KBM-7 (cell line): ENCODE data around the gene GLRX3.
"Not testable (repeated sequence)": the region's sequence is repeated elsewhere in the genome, so short reads cannot be mapped to it uniquely, and the experiment has no call there.

Source experiments
- DNase-seq: peaks from one replicate; pipeline ENCODE4 v3.0.0-alpha.2; 2015
- in situ Hi-C: fragments of 300-500 bp; cut with MboI; formaldehyde crosslinking; loops from 2 replicates; pipeline ENCODE4 v1.14.3; 2020; ENCODE audit warnings: low sequenced_read_pairs, low pct_unique_long_range_greater_than_20kb, mixed read lengths

The GLRX3 gene

GRCh38 chr10:130136226-130137089 lies at the start of gene GLRX3:
Gene GLRX3 (plus strand): TSS chr10:130136391. CDS start chr10:130136421, 30 bp downstream.
- in situ Hi-C loops = no loop called here
- DNase-seq = peak; percentile 86

DNA sequence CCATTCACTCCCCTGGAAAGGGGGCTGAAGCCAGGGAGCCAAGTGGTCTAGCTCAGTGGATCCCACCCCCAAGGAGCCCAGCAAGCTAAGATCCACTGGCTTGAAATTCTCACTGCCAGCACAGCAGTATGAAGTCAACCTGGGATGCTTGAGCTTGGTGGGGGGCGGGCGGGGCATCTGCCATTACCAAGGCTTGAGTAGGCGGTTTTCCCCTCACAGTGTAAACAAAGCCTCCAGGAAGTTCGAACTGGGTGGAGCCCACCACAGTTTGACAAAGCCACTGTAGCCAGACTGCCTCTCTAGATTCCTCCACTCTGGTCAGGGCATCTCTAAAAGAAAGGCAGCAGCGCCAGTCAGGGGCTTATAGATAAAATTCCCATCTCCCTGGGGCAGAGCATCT lies 45.6 kb upstream of the GLRX3 start:
- DNase-seq, in situ Hi-C loops: not testable (repeated sequence)

GRCh38 chr10:130099344-130099743 lies 36.8 kb upstream of the GLRX3 start:
- DNase-seq = no peak
- in situ Hi-C loops = no loop called here

GRCh38 chr10:130105724-130106123 lies 30.5 kb upstream of the GLRX3 start:
- DNase-seq = no peak
- in situ Hi-C loops = no loop called here

DNA sequence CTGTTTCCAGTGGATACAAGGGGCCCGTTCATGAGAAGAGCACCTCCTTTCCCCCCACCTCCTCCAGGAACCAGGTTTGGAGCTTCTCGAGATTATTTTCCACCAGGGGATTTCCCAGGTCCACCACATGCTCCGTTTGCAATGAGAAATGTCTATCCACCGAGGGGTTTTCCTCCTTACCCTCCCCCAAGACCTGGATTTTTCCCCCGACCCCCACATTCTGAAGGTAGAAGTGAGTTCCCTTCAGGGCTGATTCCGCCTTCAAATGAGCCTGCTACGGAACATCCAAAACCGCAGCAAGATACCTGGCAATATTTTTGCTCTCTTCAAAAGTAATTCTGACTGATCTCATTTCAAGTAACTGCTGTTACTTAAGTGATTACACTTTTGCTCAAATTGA lies 28.0 kb upstream of the GLRX3 start:
- in situ Hi-C loops, DNase-seq: not testable (repeated sequence)

GRCh38 chr10:130108934-130109604 lies 27.1 kb upstream of the GLRX3 start:
- in situ Hi-C loops = no loop called here
- no peak for DNase-seq

DNA sequence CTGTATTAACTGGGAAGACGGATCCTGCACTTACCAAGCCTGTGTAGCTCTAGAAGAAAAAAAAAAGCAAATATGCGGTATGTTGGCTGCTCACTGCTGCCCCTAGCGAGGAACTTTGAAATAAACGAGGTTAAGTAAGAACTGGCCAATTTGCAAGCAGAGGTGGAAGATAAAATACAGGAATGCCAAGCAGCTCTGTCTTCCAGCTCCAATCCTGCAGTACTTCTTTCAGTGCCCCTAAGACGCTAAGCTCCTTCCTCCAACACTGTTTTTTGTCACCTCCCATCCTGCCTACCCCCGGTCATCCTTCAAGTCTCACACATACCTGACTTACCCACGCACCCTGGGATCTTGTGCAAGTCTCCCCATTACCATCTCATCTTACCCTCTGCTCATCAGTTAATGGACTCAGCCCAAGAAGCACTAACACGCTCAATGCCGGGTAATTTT lies 26.4 kb upstream of the GLRX3 start:
- in situ Hi-C loops = no loop called here
- peak; percentile 87 for DNase-seq

DNA sequence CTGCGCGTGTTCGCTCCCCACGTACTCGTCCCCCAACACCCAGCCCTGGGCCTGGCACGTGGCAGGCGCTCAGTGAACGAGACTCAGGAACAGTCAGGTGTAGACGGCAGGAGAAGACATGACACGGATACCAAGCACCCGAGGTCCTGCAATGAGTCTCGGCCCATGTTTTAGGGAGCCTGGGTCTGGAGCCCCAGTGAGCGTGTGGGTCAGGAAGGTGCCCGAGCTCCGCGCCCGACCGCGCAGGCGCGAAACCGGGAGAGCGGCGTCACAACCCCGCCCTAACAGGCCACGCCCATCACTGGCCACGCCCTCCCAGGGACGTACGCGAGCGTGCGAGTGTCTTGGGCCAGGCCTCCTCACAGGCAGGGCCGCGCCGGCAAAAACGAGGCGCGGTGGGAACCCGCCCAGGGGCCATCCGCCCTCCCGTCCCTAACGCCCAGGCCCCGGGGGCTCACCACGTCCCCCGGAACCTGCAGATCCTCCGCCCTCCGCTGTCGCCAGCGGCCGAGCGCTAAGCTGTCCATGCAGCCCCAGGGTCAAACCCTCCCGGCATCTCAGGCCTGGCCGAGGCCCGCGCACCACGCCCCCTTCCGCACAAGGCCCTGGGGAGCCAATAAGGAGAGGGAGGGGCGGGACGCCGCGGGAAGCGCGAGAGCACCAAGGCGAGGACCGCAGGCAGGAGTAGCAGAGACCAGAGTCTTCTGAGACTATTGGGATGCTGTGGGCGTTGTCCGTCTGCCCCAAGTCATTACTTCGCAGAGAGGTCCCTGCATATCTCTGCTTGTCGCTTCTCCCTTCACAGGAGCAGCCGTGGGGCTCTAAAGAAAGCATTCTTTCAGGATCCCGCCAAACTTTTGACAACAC lies 25.7 kb upstream of the GLRX3 start, which contains the start of gene C10orf143:
Gene C10orf143, minus strand, starts transcription at position 585 of the 867 bp plus-strand sequence. Its CDS starts 58 bp downstream, at position 527.
- in situ Hi-C loops = no loop called here

DNA sequence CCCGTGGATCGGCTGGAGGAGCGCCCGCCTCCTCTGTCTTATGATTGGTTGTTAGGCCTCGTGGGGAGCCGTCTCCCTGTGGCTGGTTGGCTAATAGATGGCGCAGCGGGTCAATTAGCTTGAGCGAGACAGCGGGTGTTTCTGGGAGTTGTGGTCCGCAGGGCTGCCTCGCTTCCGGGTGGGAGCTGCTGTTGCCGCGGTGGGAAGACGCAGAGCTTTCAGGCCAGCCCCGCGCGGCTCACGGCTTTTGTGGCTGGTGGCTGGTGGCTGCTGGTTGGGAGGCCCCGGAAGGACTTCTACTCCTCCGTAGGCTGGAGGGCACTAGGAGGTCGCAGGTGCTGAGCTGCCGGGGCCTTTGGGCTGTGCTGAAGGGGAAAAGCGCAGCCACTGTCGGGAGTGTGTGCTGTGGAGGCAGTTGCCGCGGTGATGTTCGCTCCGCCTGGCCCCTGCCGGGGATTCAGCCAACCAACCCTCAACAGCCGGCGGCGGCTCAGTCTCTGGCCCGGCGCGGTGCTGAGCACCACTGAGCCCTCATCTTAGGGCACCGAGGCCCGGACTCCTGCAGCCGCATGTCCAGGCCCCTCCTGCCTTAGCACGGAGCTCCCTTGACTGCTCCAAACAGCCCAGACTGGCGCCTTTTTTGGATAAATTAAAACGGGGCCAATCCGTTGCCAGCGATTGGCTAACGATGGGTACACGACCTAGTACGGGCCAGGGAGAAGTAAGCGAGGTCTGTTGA lies 24.9 kb upstream of the GLRX3 start:
- in situ Hi-C loops = no loop called here
- peak; percentile 98 for DNase-seq

More for the DNA sequence above, 25.7 kb upstream of the GLRX3 start, which contains the start of gene C10orf143:
- peak; percentile 97 for DNase-seq

- in situ Hi-C loops = no loop called here
Measured at GRCh38 chr10:130111852-130112180, 24.4 kb upstream of the GLRX3 start.

GRCh38 chr10:130112821-130113220 lies 23.4 kb upstream of the GLRX3 start:
- in situ Hi-C loops = no loop called here
- no peak for DNase-seq

More at GRCh38 chr10:130111852-130112180, 24.4 kb upstream of the GLRX3 start:
- DNase-seq = no peak

GRCh38 chr10:130116942-130117341 lies 19.2 kb upstream of the GLRX3 start:
- in situ Hi-C loops = not testable (repeated sequence)

GRCh38 chr10:130117535-130117934 lies 18.7 kb upstream of the GLRX3 start:
- DNase-seq, in situ Hi-C loops: not testable (repeated sequence)

More at GRCh38 chr10:130116942-130117341, 19.2 kb upstream of the GLRX3 start:
- DNase-seq = not testable (repeated sequence)

DNA sequence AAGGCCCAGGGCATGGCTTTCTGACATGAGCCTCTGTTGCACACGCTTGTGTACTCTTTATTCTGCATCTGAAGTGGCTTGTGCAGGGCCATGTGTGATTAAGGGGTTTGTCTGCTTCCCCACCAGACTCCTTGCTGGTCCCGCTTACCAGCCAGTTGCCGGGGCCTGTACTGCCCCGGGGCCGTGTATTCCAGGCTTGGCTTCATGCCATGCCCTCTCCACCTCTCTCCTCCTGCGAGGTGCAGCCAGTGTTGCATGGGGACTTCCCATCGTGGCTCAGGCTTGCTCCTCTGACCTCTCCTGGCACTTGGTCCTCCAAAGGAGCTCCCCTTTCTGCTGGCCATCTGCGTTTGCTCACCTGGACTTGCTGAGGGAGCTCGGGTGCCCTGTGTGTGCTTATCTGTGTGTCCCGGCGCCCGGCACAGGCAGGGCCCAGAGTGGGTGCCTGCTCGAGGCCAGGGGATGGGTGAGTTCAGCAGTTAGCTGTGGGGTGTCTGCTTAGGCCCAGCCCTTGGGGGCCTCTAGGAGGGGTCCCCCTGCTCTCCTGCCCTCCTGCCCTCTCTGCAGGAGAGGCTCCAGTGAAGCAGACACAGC lies 14.6 kb upstream of the GLRX3 start:
- no peak for DNase-seq
- in situ Hi-C loops = no loop called here

GRCh38 chr10:130127364-130128061 lies 8.7 kb upstream of the GLRX3 start:
- DNase-seq = peak; percentile 59
- in situ Hi-C loops = no loop called here

DNA sequence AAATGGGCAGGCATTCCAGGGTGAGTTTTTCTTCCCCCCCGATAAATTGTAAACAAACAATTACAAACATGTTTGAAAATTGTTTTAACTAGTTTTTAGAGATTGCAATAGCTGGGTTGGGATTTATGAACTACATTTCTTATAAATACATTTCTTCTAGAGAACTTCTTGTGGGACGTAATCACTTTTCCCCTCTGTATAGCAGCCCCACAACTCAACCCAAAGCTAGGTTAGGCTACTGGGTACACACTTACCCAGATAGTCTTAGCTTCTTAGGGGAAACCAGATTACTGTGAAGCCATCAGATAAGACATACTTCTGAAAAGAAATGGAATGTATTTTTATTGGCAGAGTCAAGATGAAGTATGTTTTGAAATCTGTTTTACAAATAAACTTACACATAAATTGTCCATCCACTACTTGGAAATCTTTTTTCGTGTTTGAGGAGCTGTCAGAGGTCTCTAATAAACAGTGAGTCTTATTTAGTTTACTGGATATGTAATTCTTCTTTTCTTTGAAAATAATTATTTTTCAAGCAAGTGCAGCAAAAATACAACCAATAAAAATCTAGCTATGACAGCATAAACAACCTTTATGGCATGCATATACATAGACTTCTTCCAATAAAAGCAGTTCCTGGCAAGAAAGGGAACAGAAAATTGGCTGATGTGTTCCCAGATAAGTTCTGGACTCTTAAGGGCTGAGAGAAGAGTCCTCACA lies 8.0 kb upstream of the GLRX3 start:
- no peak for DNase-seq
- in situ Hi-C loops = no loop called here

- in situ Hi-C loops = no loop called here
Measured at GRCh38 chr10:130128922-130129321, 7.3 kb upstream of the GLRX3 start.

More at GRCh38 chr10:130128922-130129321, 7.3 kb upstream of the GLRX3 start:
- DNase-seq = no peak
